Trophoblast cell (in vitro differentiated cells and primary cell): Measurements from ENCODE around the gene NUDT9.
"Not testable (repeated sequence)": the region's sequence is repeated elsewhere in the genome, so short reads cannot be mapped to it uniquely, and the experiment has no call there.

Experiments
- DNase-seq, 2 donors: peaks; one replicate each; pipeline ENCODE4 v3.0.0-alpha.2; 2016
- H2AFZ ChIP-seq: 2 replicates; pipeline ENCODE4 v1.6.1; 2013; ENCODE audit warnings: low read length, moderate library complexity, mild to moderate bottlenecking; ENCODE audit not compliant: insufficient read depth, poor library complexity
- H2AK5ac ChIP-seq: 2 replicates; pipeline ENCODE4 v1.6.1; 2013; ENCODE audit warnings: mild to moderate bottlenecking, low read length
- H2BK120ac ChIP-seq: 2 replicates; pipeline ENCODE4 v1.6.1; 2013; ENCODE audit warnings: low read length, mild to moderate bottlenecking, moderate library complexity; ENCODE audit not compliant: insufficient read depth, poor library complexity
- H2BK12ac ChIP-seq: 2 replicates; pipeline ENCODE4 v1.6.1; 2013; ENCODE audit warnings: mild to moderate bottlenecking, low read length, moderate library complexity
- H2BK5ac ChIP-seq: 2 replicates; pipeline ENCODE4 v1.6.1; 2013; ENCODE audit warnings: low read length, low read depth, moderate library complexity, mild to moderate bottlenecking; ENCODE audit not compliant: poor library complexity
- H3K14ac ChIP-seq: 2 replicates; pipeline ENCODE4 v1.6.1; 2013; ENCODE audit warnings: mild to moderate bottlenecking, low read length
- H3K18ac ChIP-seq: 2 replicates; pipeline ENCODE4 v1.6.1; 2013; ENCODE audit warnings: mild to moderate bottlenecking, low read length
- H3K23ac ChIP-seq: 2 replicates; pipeline ENCODE4 v1.6.1; 2013; ENCODE audit warnings: low read length
- H3K27ac ChIP-seq: 2 replicates; pipeline ENCODE4 v1.5.1; 2013; ENCODE audit warnings: low read depth, mild to moderate bottlenecking, inconsistent platforms, low read length, moderate library complexity
- H3K27me3 ChIP-seq: 2 replicates; pipeline ENCODE4 v1.6.1; 2013; ENCODE audit warnings: inconsistent platforms, mild to moderate bottlenecking, low read length, moderate library complexity; ENCODE audit not compliant: insufficient read depth
- H3K36me3 ChIP-seq, 2 experiments: 1 replicate in 1 of 2; 2 replicates in 1 of 2; pipeline ENCODE4 v1.6.1; 2013; ENCODE audit warnings: low read length in 2 of 2, mild to moderate bottlenecking in 2 of 2, moderate library complexity in 1 of 2; ENCODE audit not compliant: insufficient read depth in 2 of 2, control insufficient read depth in 1 of 2
- H3K4ac ChIP-seq: 2 replicates; pipeline ENCODE4 v1.6.1; 2013; ENCODE audit warnings: low read depth, mild to moderate bottlenecking, low read length, moderate library complexity
- H3K4me1 ChIP-seq, 2 experiments: 1 replicate in 1 of 2; 2 replicates in 1 of 2; pipeline ENCODE4 v1.6.1; 2013; ENCODE audit warnings: low read length in 2 of 2, mild to moderate bottlenecking in 2 of 2, moderate library complexity in 1 of 2; ENCODE audit not compliant: insufficient read depth in 2 of 2, control insufficient read depth in 1 of 2
- H3K4me2 ChIP-seq: 2 replicates; pipeline ENCODE4 v1.6.1; 2013; ENCODE audit warnings: inconsistent platforms, mild to moderate bottlenecking, low read length, moderate library complexity
- H3K4me3 ChIP-seq: 2 replicates; pipeline ENCODE4 v1.5.1; 2013; ENCODE audit warnings: mild to moderate bottlenecking, low read depth, low read length, inconsistent platforms
- H3K79me1 ChIP-seq: one replicate; pipeline ENCODE4 v1.6.1; 2013; ENCODE audit warnings: low read length
- H3K79me2 ChIP-seq: 2 replicates; pipeline ENCODE4 v1.6.1; 2013; ENCODE audit warnings: low read length, mild to moderate bottlenecking; ENCODE audit not compliant: control insufficient read depth, insufficient read depth, poor library complexity
- H3K9ac ChIP-seq: 2 replicates; pipeline ENCODE4 v1.6.1; 2013; ENCODE audit warnings: mild to moderate bottlenecking, low read length
- H3K9me3 ChIP-seq: 2 replicates; pipeline ENCODE4 v1.6.1; 2013; ENCODE audit warnings: low read depth, mild to moderate bottlenecking, control low read depth, inconsistent platforms, low read length; ENCODE audit not compliant: insufficient read depth
- H4K12ac ChIP-seq: 2 replicates; pipeline ENCODE4 v1.6.1; 2013; ENCODE audit warnings: low read depth, mild to moderate bottlenecking, low read length, moderate library complexity
- H4K8ac ChIP-seq: 2 replicates; pipeline ENCODE4 v1.6.1; 2013; ENCODE audit warnings: low read depth, mild to moderate bottlenecking, low read length, moderate library complexity
- H4K91ac ChIP-seq: one replicate; pipeline ENCODE4 v1.6.1; 2013; ENCODE audit warnings: low read depth, mild to moderate bottlenecking, low read length, moderate library complexity
- WGBS: extraction: QIAGEN DNeasy Blood & Tissue Kit; methylation state at CpG from one replicate; pipeline ENCODE4 v1.1.7; 2013; ENCODE audit warnings: missing lambda C conversion rate; ENCODE audit not compliant: insufficient read length, insufficient coverage; ENCODE audit errors: extremely low coverage; 5-methylcytosine and 5-hydroxymethylcytosine counted together

Gene NUDT9

DNA sequence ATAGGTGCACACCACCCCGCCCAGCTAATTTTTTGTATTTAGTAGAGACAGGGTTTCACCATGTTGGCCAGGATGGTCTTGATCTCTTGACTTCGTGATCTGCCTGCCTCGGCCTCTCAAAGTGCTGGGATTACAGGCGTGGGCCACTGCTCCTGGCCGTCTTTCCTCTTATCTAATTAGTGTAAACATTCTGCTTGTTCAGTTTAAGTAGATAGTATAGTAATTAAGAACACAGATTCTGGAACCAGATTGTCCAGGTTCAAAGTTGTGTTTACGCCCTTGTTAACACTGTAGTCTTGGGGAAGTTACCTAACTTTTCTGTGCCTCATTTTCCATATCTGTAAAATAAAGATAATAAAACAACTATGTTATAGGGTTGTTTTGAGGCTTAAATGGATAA, 24.0 kb downstream of the NUDT9 start:
- not testable (repeated sequence) for H2BK120ac ChIP-seq, H3K36me3 ChIP-seq, H3K9ac ChIP-seq, H3K4me2 ChIP-seq, H3K79me1 ChIP-seq, H3K9me3 ChIP-seq, H3K23ac ChIP-seq, H3K4ac ChIP-seq, H4K8ac ChIP-seq, H3K27ac ChIP-seq, H4K91ac ChIP-seq, H3K4me3 ChIP-seq, H2AK5ac ChIP-seq, H3K4me1 ChIP-seq, H3K14ac ChIP-seq, H3K79me2 ChIP-seq, H2BK12ac ChIP-seq, H2AFZ ChIP-seq, DNase-seq, H3K27me3 ChIP-seq, H3K18ac ChIP-seq, H2BK5ac ChIP-seq, H4K12ac ChIP-seq
- no CpG with 5 or more reads among the region's 6 CpGs for WGBS

DNA sequence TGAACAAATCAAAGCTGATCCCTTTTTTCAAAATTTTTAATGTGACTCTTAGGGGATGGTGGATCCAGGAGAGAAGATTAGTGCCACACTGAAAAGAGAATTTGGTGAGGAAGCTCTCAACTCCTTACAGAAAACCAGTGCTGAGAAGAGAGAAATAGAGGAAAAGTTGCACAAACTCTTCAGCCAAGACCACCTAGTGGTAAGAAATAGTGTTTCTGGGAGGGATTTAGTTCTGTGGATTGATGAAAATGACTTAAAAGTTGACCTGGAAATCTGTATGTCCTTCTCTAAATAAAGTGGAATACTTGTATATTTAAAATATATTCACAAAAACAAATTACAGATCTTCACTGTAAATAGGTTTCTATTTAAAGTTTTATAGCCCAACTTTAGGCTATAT, 29.2 kb downstream of the NUDT9 start:
- Histone ChIP-seq H2BK120ac (no peak overlapping the region), H3K36me3 (peaks cover 4 to 15% of the 10 kb centered on the region in 2 experiments), H3K9me3 (no peaks in the 10 kb centered on the region), H3K4me1 (peaks cover 2 to 5% of the 10 kb centered on the region in 2 experiments), H2AK5ac (no peak overlapping the region), H2BK5ac (no peak overlapping the region), H3K27me3 (no peaks in the 10 kb centered on the region), H3K79me2 (no peaks in the 10 kb centered on the region), H3K18ac (no peak overlapping the region), H2BK12ac (no peak overlapping the region), H3K4ac (no peak overlapping the region), H3K27ac (no peak overlapping the region), H4K12ac (no peak overlapping the region), H4K8ac (no peak overlapping the region), H2AFZ (no peak overlapping the region), H3K4me3 (no peak overlapping the region), H3K4me2 (no peak overlapping the region), H3K14ac (no peak overlapping the region), H3K9ac (no peak overlapping the region), H3K23ac (no peak overlapping the region), H3K79me1 (no peaks in the 10 kb centered on the region), H4K91ac (no peak overlapping the region)
- DNase-seq, result no peak

DNA sequence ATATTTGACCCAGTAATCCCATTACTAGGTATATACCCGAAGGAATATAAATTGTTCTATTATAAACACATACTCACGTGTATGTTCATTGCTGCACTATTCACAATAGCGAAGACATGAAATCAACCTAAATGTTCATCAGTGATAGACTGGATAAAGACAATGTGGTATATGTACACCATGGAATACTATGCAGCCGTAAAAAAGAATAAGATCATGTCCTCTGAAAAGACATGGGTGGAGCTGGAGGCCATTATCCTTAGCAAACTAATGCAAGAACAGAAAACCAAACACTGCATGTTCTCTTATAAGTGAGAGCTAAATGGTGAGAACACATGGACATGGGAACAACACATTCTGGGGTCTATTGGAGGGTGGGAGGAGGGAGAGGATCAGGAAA, 36.5 kb downstream of the NUDT9 start:
- Histone ChIP-seq H3K4me1 (peaks cover 3 to 6% of the 10 kb centered on the region in 2 experiments), H3K79me2 (no peaks in the 10 kb centered on the region), H2BK12ac (no peak overlapping the region), H3K27me3 (no peaks in the 10 kb centered on the region), H2BK5ac (no peak overlapping the region), H2AK5ac (no peak overlapping the region), H3K18ac (no peak overlapping the region), H3K9me3 (no peaks in the 10 kb centered on the region), H3K79me1 (no peaks in the 10 kb centered on the region), H2AFZ (no peak overlapping the region), H4K91ac (no peak overlapping the region), H3K36me3 (peaks cover 0 to 3% of the 10 kb centered on the region in 2 experiments), H3K9ac (no peak overlapping the region), H4K12ac (no peak overlapping the region), H2BK120ac (no peak overlapping the region), H3K14ac (no peak overlapping the region), H3K4ac (no peak overlapping the region), H3K4me3 (no peak overlapping the region), H3K27ac (no peak overlapping the region), H4K8ac (no peak overlapping the region), H3K4me2 (no peak overlapping the region), H3K23ac (no peak overlapping the region)
- no CpG with 5 or more reads among the region's 4 CpGs for WGBS
- DNase-seq, result no peak

DNA sequence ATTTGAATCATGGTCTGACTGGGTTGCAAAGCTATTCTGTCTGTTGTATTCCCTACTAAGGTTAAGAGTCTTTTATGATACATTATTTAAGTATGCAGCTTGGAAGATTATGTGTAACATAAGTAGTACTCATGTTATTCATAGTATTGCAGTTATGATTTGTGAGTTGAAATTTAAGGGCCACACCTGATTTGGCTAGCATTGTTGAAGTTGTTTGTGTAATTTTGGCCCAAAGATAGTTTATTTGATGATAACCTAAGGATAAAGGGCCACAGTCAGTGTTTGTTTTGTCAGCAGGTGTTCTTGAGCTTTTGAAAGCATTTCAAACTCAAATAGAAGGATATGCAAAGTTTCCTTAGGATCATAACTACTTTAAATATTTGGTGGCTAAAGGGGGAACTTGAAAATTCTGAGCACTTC, 38.9 kb downstream of the NUDT9 start:
- Histone ChIP-seq H3K36me3 (peaks cover 0 to 1% of the 10 kb centered on the region in 2 experiments), H4K12ac (no peak overlapping the region), H3K14ac (no peak overlapping the region), H3K4me1 (peaks cover 3 to 4% of the 10 kb centered on the region in 2 experiments), H3K79me1 (no peaks in the 10 kb centered on the region), H3K23ac (no peak overlapping the region), H4K91ac (no peak overlapping the region), H3K27ac (no peak overlapping the region), H2AFZ (no peak overlapping the region), H3K9ac (no peak overlapping the region), H3K4me2 (no peak overlapping the region), H3K79me2 (no peaks in the 10 kb centered on the region), H2BK5ac (no peak overlapping the region), H2BK120ac (no peak overlapping the region), H2BK12ac (no peak overlapping the region), H2AK5ac (no peak overlapping the region), H3K27me3 (no peaks in the 10 kb centered on the region), H3K9me3 (no peaks in the 10 kb centered on the region), H4K8ac (no peak overlapping the region), H3K4me3 (no peak overlapping the region), H3K4ac (no peak overlapping the region), H3K18ac (no peak overlapping the region)
- DNase-seq, result peak; percentile 2 to 72
